Activated effector memory CD4-positive, alpha-beta T cell treated with Interleukin-2 at 50 U/mL for 16 hours (primary cell): Measurements from ENCODE around the gene ABCA7.
"Not testable (repeated sequence)": the region's sequence is repeated elsewhere in the genome, so short reads cannot be mapped to it uniquely, and the experiment has no call there.

Source experiments
- DNase-seq: peaks from one replicate; pipeline ENCODE4 v3.0.0-alpha.2; 2020

The ABCA7 gene

GRCh38 chr19:1107661-1108261, 67.9 kb downstream of the ABCA7 start:
- no peak for DNase-seq

DNA sequence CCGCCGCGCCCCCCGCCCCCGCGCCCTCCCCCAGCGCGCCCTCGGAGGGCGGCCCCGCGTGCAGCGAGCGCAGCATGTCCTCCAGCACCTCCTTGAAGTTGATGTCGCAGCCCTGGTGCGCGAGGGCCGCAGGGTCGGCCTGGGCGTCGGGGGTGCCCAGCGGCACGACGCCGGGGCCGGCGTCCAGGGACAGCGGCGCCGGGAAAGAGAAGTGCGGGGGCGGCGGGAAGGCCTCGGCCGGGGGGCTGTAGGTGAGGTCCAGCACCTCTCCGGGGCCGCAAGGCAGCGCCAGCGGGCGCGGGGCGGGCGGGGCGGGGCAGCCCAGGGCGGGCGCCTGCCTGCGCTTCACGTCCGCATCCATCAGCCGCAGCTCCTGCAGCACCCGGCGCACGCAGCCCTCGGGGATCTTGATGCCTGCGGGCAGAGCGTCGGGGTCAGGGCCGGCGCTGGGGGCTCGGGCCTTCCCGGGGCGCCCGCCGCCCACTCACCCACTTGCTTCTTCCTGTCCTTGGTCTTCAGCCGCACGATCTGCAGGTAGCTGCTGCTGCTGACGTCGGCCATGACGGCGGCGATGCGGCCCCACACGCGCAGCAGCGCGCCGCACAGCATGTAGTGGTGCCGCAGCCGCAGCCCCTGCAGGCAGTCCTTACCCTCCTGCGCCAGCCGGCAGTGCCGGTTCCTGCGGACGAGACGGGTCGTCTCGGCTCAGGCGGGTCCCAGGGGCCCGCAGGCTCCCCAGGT, 68.6 kb downstream of the ABCA7 start:
- DNase-seq = no peak

DNA sequence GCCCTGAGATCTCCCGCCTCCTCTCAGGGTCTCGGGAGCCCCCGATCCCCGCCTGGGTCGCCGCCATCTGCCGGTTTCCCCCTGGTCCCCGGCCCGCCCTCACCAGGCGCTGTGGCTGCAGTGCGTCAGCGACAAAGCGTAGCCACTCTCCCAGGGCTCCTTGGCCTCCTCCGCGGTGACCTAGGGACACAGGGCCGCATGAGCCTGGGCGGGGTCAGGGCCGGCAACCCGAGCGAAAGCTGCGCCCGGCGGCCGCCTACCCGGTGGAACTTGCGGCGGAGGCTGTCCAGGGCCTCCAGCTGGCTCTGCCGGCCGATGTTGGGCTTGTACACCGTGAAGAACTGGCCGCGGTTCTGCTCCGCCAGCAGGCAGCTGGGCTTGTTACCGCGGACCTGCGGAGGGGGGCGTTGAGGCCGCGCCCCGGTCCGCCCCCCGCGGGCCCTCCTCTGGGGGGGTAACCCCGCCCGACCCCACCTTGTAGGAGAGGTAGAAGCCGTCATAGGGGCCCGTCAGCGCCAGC, 69.2 kb downstream of the ABCA7 start:
- no peak for DNase-seq

- no peak for DNase-seq
Measured at GRCh38 chr19:1109697-1110671, 70.1 kb downstream of the ABCA7 start.

DNA sequence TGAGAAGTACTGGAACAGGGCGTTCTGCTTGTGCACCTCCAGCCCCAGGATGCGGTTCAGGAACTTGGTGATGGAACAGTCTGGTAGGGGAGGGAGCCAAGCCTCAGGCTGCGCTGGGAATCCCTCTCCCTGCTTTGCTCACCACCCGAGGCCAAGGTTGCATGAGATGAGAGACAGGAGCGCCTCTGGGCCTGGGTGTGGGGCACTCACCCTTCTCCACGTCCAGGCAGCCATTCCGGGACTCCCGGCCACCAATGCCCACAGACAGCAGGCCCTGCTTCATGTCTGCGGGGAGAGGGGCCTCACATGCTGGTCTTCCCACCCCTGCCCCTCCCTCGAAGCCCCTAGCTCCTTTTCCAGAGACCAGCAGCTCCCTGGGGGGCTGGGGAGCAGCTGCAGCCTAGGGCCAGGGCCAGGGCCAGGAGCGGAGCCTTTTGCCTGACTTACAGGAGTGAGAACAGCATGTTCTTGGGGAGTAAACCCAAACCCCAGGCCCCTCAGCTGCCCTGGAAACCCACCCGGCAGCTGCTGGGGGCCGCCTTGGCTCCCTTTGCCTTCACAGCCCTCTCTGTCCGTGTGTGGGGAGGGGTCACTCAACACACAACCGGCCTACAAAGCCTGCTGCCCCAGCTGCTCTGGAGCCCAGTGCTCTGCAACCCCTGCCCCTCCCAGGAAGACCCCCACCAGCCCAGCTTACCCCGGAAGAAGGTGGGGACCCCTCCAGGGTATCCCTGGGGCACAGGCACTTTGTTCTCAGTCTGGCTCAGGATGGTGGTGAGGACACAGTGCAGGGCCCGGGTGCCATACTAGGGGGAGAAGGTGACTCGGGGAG, 71.1 kb downstream of the ABCA7 start:
- DNase-seq = no peak

DNA sequence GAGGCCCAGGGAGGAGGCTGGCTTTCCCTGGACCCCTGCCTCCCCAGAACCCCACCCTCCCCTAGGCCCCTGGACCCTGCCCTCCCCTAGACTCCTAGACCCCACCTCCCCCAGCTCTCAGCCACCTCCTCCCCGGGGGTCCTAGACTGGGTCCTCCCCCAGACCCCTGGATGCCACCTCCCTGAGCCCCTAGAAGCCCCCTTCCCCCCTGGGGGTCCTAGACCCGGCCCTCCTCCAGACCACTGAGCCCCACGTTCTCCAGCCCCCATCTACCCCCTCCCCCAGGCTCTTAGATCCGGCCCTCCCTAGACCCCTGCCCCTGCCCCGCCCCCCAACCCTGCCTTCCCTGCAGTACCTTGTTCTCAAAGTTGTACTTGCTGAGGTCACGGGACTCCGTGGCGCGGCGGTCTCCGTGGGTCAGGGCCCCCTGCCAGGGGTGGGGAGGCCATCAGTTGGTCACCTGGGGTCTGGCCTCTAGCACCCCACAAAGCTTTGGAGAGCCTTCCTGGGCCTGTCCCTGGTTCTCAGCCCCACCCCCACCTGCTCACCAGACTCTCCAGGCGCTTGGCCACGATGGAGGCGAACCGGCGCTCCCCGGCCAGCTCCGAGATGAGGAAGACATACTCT, 71.8 kb downstream of the ABCA7 start:
- no peak for DNase-seq

- no peak for DNase-seq
Measured at GRCh38 chr19:1112268-1113029, 72.5 kb downstream of the ABCA7 start.

DNA sequence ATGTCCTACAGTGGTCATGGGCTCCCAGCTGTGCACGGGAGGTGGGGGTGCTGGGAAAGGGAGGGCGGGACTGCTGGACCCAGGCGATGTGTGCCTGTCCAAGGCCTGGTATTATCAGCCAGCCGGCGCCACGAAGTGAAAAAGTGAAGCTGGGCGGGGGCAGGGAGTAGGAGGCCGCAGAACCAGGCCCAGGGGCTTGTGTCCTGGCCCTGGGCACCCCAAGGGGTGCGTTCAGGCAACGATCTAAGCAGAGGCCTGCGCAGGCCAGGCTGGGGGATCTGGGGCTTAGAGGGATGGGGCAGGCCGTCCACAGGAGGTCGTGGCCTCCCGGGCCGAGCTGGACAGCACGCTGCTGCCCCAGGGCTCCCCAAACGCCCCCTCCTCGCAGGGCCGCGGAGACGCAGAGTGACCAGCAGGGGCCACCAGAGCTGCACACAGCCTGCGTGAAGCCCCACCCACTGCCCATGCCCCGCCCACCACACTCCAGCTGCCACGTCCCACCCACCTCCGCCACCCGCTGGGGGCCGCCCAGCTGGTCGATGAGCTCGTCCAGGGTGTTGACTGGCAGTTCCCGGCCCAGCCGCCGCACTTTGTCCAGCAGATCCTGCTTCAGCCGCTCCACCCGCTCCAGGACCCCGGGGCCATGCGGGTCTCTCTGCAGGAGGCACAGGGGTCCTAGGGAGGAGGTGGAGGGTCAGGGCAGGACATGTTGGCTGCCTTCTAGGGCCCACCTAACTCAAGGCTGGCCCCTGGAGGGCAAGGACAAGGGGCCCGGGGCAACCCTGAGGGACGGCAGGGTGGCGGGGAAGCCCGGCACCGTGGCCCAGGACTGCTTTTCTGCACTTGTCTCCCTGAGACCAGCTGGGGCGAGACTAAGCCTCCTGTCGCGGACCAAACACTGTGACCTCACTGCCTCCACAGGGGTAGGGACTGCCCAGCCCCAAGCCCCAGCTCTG, 73.4 kb downstream of the ABCA7 start:
- peak; percentile 64 for DNase-seq

GRCh38 chr19:1113986-1114483, 74.1 kb downstream of the ABCA7 start:
- no peak for DNase-seq

DNA sequence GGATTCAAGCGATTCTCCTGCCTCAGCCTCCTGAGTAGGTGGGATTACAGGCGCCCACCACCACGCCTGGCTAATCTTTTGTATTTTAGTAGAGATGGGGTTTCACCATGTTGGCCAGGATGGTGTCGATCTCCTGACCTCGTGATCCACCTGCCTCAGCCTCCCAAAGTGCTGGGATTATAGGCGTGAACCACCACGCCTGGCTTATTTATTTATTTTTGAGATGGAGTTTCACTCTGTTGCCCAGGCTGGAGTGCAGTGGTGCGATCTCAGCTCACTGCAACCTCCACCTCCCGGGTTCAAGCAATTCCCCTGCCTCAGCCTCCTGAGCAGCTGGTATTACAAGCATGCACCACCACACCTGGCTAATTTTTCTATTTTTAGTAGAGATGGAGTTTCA, 74.8 kb downstream of the ABCA7 start:
- DNase-seq = not testable (repeated sequence)
